Ovary (tissue), 3 donors: ENCODE measurements around the gene C16orf92.

Source experiments
- POLR2A ChIP-seq: fragments of 450-650 bp; IDR thresholded peaks from one replicate; pipeline ENCODE4 v1.6.1; 2017; ENCODE audit warnings: antibody characterized with exemption, mild to moderate bottlenecking, moderate library complexity
- TF ChIP-seq, protein P1 (sequence below), 3 donors: fragments of 450-650 bp in 2 of 3; fragments of 200-600 bp in 1 of 3; IDR thresholded peaks; one replicate each; pipeline versions ENCODE4 v1.5.1 to v1.8.0; 2016 to 2022; ENCODE audit warnings: antibody characterized with exemption in 3 of 3, mild to moderate bottlenecking in 1 of 3
- donor health status: DM: no; HTN: no; CAD: no.

- TF ChIP-seq POLR2A = no peak
- TF ChIP-seq, protein P1, sequence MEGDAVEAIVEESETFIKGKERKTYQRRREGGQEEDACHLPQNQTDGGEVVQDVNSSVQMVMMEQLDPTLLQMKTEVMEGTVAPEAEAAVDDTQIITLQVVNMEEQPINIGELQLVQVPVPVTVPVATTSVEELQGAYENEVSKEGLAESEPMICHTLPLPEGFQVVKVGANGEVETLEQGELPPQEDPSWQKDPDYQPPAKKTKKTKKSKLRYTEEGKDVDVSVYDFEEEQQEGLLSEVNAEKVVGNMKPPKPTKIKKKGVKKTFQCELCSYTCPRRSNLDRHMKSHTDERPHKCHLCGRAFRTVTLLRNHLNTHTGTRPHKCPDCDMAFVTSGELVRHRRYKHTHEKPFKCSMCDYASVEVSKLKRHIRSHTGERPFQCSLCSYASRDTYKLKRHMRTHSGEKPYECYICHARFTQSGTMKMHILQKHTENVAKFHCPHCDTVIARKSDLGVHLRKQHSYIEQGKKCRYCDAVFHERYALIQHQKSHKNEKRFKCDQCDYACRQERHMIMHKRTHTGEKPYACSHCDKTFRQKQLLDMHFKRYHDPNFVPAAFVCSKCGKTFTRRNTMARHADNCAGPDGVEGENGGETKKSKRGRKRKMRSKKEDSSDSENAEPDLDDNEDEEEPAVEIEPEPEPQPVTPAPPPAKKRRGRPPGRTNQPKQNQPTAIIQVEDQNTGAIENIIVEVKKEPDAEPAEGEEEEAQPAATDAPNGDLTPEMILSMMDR (IDR thresholded peaks at IDR 0.05) = no peak
Observed at GRCh38 chr16:29975134-29975538, 47.9 kb upstream of the C16orf92 start.
